Thoracic aorta (tissue), 2 donors: Measurements from ENCODE around the gene CLCF1. TPM values are rescaled to one million over a fixed set of nuclear protein-coding genes. Genes with fewer than 3 reads are reported as not detected.
A peak's percentile ranks its signal among the peaks of the same experiment; 100 is the strongest.

Source experiments
- ATAC-seq: fragments of 150-250 bp; one replicate; pipeline ENCODE4 v1.8.0; 2017; ENCODE audit warnings: low read depth; ENCODE audit not compliant: insufficient number of reproducible peaks, low FRiP score
- DNase-seq: peaks from one replicate; pipeline ENCODE4 v3.0.0-alpha.2; 2020; ENCODE audit warnings: low spot score
- H3K27ac ChIP-seq, 2 donors: fragments of 200-600 bp; sonication (generic); 1 replicate in 1 of 2; 2 replicates in 1 of 2; pipeline ENCODE4 v1.5.1; 2016; ENCODE audit warnings: mild to moderate bottlenecking in 2 of 2, moderate library complexity in 2 of 2
- H3K27me3 ChIP-seq: fragments of 200-600 bp; sonication (generic); replicated peaks from 2 replicates; pipeline ENCODE4 v1.6.0; 2016; ENCODE audit warnings: mild to moderate bottlenecking; ENCODE audit not compliant: insufficient read depth
- H3K36me3 ChIP-seq: fragments of 200-600 bp; sonication (generic); one replicate; pipeline ENCODE4 v1.5.1; 2016
- H3K4me1 ChIP-seq, 2 donors: fragments of 200-600 bp; sonication (generic); 1 replicate in 1 of 2; 2 replicates in 1 of 2; pipeline versions ENCODE4 v1.5.1 to v1.6.0; 2016; ENCODE audit warnings: low read depth in 2 of 2, mild to moderate bottlenecking in 1 of 2; ENCODE audit not compliant: control insufficient read depth in 1 of 2
- H3K4me3 ChIP-seq: fragments of 200-600 bp; sonication (generic); 2 replicates; pipeline ENCODE4 v1.5.1; 2016; ENCODE audit warnings: mild to moderate bottlenecking
- H3K9me3 ChIP-seq: fragments of 200-600 bp; sonication (generic); 2 replicates; pipeline ENCODE4 v1.5.1; 2016
- CTCF ChIP-seq: fragments of 200-600 bp; sonication (generic); IDR thresholded peaks from one replicate; pipeline ENCODE4 v1.5.1; 2019; ENCODE audit warnings: antibody characterized with exemption
- total RNA-seq, 2 donors: library from RNA; depleted of rRNA; stranded (reverse); fragments of >200 nt; gene quantifications; one replicate each; pipeline versions ENCODE4 v1.1.0 to v1.2.3, GENCODE V29; 2016

Gene CLCF1
- total RNA-seq, 2 donors from 2014 or later = 27.1 to 38.1 TPM

- Histone ChIP-seq H3K36me3 (no peaks in the 10 kb centered on the region), H3K9me3 (no peaks in the 10 kb centered on the region), H3K4me1 (peaks cover 45 to 58% of the 10 kb centered on the region in 2 donors), H3K4me3 (no peak overlapping the region), H3K27me3 (no peaks in the 10 kb centered on the region), H3K27ac (peak overlapping the region; percentile 99 to 100)
- no peak for DNase-seq
- no peak for ATAC-seq
- no peak for TF ChIP-seq CTCF
These were observed 17.0 kb downstream of the CLCF1 start for GRCh38 chr11:67356387-67356863.

- DNase-seq (no peak), ATAC-seq (no peak)
- H3K9me3 ChIP-seq = no peaks in the 10 kb centered on the region
- no peaks in the 10 kb centered on the region for H3K27me3 ChIP-seq
- H3K36me3 ChIP-seq = no peaks in the 10 kb centered on the region
- TF ChIP-seq CTCF = no peak
- no peak overlapping the region for H3K4me3 ChIP-seq
- H3K27ac ChIP-seq = peak overlapping the region; percentile 99 to 100
- peaks cover 47 to 64% of the 10 kb centered on the region in 2 donors for H3K4me1 ChIP-seq
These were observed 17.5 kb downstream of the CLCF1 start for GRCh38 chr11:67355794-67356386.

GRCh38 chr11:67355023-67355793, 18.2 kb downstream of the CLCF1 start:
- no peak for TF ChIP-seq CTCF
- DNase-seq = no peak
- Histone ChIP-seq H3K27me3 (no peaks in the 10 kb centered on the region), H3K27ac (peak overlapping the region; percentile 99 to 100), H3K4me1 (peaks cover 50 to 68% of the 10 kb centered on the region in 2 donors), H3K9me3 (no peaks in the 10 kb centered on the region), H3K36me3 (no peaks in the 10 kb centered on the region), H3K4me3 (no peak overlapping the region)
- no peak for ATAC-seq

GRCh38 chr11:67354075-67355022, 19.0 kb downstream of the CLCF1 start:
- DNase-seq = peak; percentile 87
- Histone ChIP-seq H3K27ac (peak overlapping the region; percentile 99 to 100), H3K4me1 (peaks cover 50 to 68% of the 10 kb centered on the region in 2 donors), H3K27me3 (no peaks in the 10 kb centered on the region), H3K9me3 (no peaks in the 10 kb centered on the region), H3K36me3 (no peaks in the 10 kb centered on the region), H3K4me3 (peak overlapping the region; percentile 89)
- TF ChIP-seq CTCF = peak; percentile 12
- peak; percentile 31 for ATAC-seq
